ENCODE measurements around the gene OCA2. TPM values are rescaled to one million over a fixed set of nuclear protein-coding genes. Genes with fewer than 3 reads are reported as not detected.
A peak's percentile ranks its signal among the peaks of the same experiment; 100 is the strongest.

The OCA2 gene
- total RNA-seq, 1 donor from 2014 or later, result 1.0 TPM

- DNase-seq (ENCODE audit: low spot score in 2 of 2, unreplicated experiment in 2 of 2), result no peak
- TF ChIP-seq CTCF (IDR thresholded peaks at IDR 0.05; ENCODE audit: unreplicated experiment), result no peak
- H3K36me3 Mint-ChIP-seq, result no peaks in the 10 kb centered on the region
- no peak overlapping the region for H3K4me3 Mint-ChIP-seq
- H3K4me1 Mint-ChIP-seq, result peaks cover 4% of the 10 kb centered on the region
- no peak overlapping the region for H3K27ac Mint-ChIP-seq
- H3K9me3 Mint-ChIP-seq, result peaks cover 9% of the 10 kb centered on the region
- peaks cover 3% of the 10 kb centered on the region for H3K27me3 Mint-ChIP-seq (ENCODE audit: low read depth)
These were observed 336.6 kb downstream of the OCA2 start for GRCh38 chr15:27762471-27762870.

GRCh38 chr15:27757052-27757451, 342.1 kb downstream of the OCA2 start:
- H3K4me1 Mint-ChIP-seq, result no peaks in the 10 kb centered on the region
- H3K9me3 Mint-ChIP-seq, result peaks cover 4% of the 10 kb centered on the region
- peaks cover 3% of the 10 kb centered on the region for H3K27me3 Mint-ChIP-seq (ENCODE audit: low read depth)
- H3K27ac Mint-ChIP-seq, result no peak overlapping the region
- no peaks in the 10 kb centered on the region for H3K36me3 Mint-ChIP-seq
- DNase-seq (ENCODE audit: low spot score in 2 of 2, unreplicated experiment in 2 of 2), result peak in 1 of 2 experiments; percentile 11
- TF ChIP-seq CTCF (IDR thresholded peaks at IDR 0.05; ENCODE audit: unreplicated experiment), result no peak
- no peak overlapping the region for H3K4me3 Mint-ChIP-seq

GRCh38 chr15:27752691-27753090, 346.4 kb downstream of the OCA2 start:
- Mint-ChIP-seq H3K27ac (no peak overlapping the region), H3K27me3 (ENCODE audit: low read depth) (no peaks in the 10 kb centered on the region), H3K4me3 (no peak overlapping the region), H3K36me3 (no peaks in the 10 kb centered on the region), H3K9me3 (no peaks in the 10 kb centered on the region), H3K4me1 (no peaks in the 10 kb centered on the region)
- TF ChIP-seq CTCF (IDR thresholded peaks at IDR 0.05; ENCODE audit: unreplicated experiment), result no peak
- no peak for DNase-seq (ENCODE audit: low spot score in 2 of 2, unreplicated experiment in 2 of 2)

GRCh38 chr15:27747997-27748396, 351.1 kb downstream of the OCA2 start:
- H3K9me3 Mint-ChIP-seq, result peaks cover 8% of the 10 kb centered on the region
- no peaks in the 10 kb centered on the region for H3K4me1 Mint-ChIP-seq
- TF ChIP-seq CTCF (IDR thresholded peaks at IDR 0.05; ENCODE audit: unreplicated experiment), result no peak
- H3K27me3 Mint-ChIP-seq (ENCODE audit: low read depth), result no peaks in the 10 kb centered on the region
- no peak overlapping the region for H3K4me3 Mint-ChIP-seq
- no peaks in the 10 kb centered on the region for H3K36me3 Mint-ChIP-seq
- no peak for DNase-seq (ENCODE audit: low spot score in 2 of 2, unreplicated experiment in 2 of 2)
- no peak overlapping the region for H3K27ac Mint-ChIP-seq

- Mint-ChIP-seq H3K4me3 (no peak overlapping the region), H3K27me3 (ENCODE audit: low read depth) (no peaks in the 10 kb centered on the region), H3K9me3 (peaks cover 8% of the 10 kb centered on the region), H3K36me3 (no peaks in the 10 kb centered on the region), H3K4me1 (peaks cover 4% of the 10 kb centered on the region), H3K27ac (no peak overlapping the region)
- no peak for TF ChIP-seq CTCF (IDR thresholded peaks at IDR 0.05; ENCODE audit: unreplicated experiment)
- DNase-seq (ENCODE audit: low spot score in 2 of 2, unreplicated experiment in 2 of 2), result no peak
These were observed 352.6 kb downstream of the OCA2 start for GRCh38 chr15:27746401-27746955.

- Mint-ChIP-seq H3K4me3 (no peak overlapping the region), H3K27ac (no peak overlapping the region), H3K36me3 (no peaks in the 10 kb centered on the region), H3K9me3 (peaks cover 8% of the 10 kb centered on the region), H3K27me3 (ENCODE audit: low read depth) (no peaks in the 10 kb centered on the region), H3K4me1 (peaks cover 12% of the 10 kb centered on the region)
- no peak for DNase-seq (ENCODE audit: low spot score in 2 of 2, unreplicated experiment in 2 of 2)
- no peak for TF ChIP-seq CTCF (IDR thresholded peaks at IDR 0.05; ENCODE audit: unreplicated experiment)
These were observed 354.5 kb downstream of the OCA2 start for GRCh38 chr15:27744641-27745040.

Measured in mesothelial cell of epicardium (in vitro differentiated cells).